Activated T-cell treated with anti-CD3 and anti-CD28 coated beads, Interleukin-2, amount 50 U/mL, for 24 hours (primary cell): Measurements from ENCODE around the gene FAM120AOS.
"Not testable (repeated sequence)": the region's sequence is repeated elsewhere in the genome, so short reads cannot be mapped to it uniquely, and the experiment has no call there.

Source experiments
- DNase-seq: peaks from one replicate; pipeline ENCODE4 v3.0.0-alpha.2; 2020
- H3K27ac Mint-ChIP-seq: 2 replicates; pipeline ENCODE4 v1.8.0; 2020; ENCODE audit warnings: mild to moderate bottlenecking, mixed read lengths
- H3K27me3 Mint-ChIP-seq: 2 replicates; pipeline ENCODE4 v1.8.0; 2020; ENCODE audit warnings: mixed read lengths
- H3K36me3 Mint-ChIP-seq: 2 replicates; pipeline ENCODE4 v1.8.0; 2020; ENCODE audit warnings: low read depth, mixed read lengths
- H3K4me1 Mint-ChIP-seq: 2 replicates; pipeline ENCODE4 v1.8.0; 2020; ENCODE audit warnings: low read depth, mixed read lengths
- H3K4me3 Mint-ChIP-seq: 2 replicates; pipeline ENCODE4 v1.8.0; 2020; ENCODE audit warnings: mild to moderate bottlenecking, moderate library complexity, mixed read lengths
- H3K9me3 Mint-ChIP-seq: 2 replicates; pipeline ENCODE4 v1.8.0; 2020; ENCODE audit warnings: mixed read lengths

FAM120AOS gene

DNA sequence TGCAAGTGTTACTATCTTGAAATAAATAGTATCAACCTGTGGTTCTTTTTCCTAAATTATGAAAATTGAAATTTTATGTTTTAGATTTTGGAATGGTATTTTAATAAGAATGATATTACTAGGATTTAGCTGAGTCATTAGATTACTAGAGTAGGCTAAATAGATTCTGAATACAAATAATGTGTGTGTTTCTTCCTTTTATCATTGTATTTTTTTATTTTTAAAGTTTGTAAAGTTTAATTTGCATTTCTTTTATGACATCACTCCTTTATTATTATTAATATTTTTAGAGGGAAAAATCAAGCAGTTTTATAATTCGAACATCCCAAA lies 8.0 kb upstream of the FAM120AOS start:
- Mint-ChIP-seq H3K27me3 (no peaks in the 10 kb centered on the region), H3K27ac (no peak overlapping the region), H3K4me3 (no peak overlapping the region), H3K36me3 (peaks cover 62% of the 10 kb centered on the region), H3K9me3 (no peaks in the 10 kb centered on the region), H3K4me1 (peaks cover 84% of the 10 kb centered on the region)
- no peak for DNase-seq

DNA sequence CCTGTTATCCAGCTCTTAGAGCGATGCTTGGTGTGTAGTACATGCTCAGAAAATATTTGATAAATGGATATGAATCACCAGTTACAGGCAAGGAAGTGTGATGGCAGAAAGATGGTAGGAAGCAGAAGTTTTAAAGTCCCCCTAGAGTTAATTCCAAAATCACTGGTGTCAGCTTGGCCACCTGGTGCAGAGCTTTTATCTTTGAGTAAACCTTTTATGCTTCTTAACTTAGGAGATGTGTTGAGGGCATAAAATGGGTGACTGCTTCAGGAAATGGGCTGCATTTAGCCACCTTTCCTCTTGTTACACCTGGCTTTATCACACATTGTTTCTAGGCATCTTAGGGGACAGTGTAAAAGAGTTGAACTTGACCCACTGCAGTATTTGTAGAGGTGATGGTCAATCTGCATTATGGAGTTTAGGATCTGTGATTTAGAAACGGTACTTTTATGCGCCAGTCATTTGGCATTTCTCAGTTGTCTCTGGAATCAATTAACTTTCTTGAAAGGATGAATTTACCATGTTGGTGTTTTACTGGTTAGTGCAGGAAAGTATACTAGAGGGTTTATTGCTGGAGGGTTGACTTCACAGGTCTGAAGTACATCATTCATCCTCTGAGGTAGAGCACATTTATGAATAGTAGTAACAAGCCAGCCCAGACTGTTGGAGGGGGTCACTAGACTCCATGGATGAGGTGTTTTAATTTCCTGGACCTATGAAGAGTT lies 7.5 kb upstream of the FAM120AOS start:
- Mint-ChIP-seq H3K27me3 (no peaks in the 10 kb centered on the region), H3K27ac (peak overlapping the region; percentile 80), H3K9me3 (no peaks in the 10 kb centered on the region), H3K4me3 (no peak overlapping the region), H3K4me1 (peaks cover 84% of the 10 kb centered on the region), H3K36me3 (peaks cover 66% of the 10 kb centered on the region)
- DNase-seq, result no peak

DNA sequence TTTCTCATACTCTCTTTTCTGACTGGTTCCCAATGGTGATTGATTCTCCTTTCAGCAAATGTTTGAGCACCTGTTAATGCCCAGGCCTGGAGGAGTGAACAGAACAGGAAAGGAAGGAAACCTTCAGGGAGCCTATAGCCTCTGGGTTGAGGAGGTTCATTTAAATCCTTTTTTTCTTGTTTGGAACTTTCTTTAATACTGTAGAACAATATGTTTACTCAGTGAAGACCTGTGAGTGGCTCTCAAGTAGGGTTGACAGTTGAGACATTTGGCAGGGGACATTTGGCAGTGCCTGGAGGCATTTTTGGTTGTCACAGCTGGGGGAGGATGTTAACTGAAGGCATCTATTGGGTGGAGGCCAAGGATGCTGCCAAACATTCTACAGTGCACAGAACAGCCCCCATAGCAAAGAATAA lies 6.1 kb upstream of the FAM120AOS start:
- H3K27me3 Mint-ChIP-seq, result no peaks in the 10 kb centered on the region
- no peak overlapping the region for H3K4me3 Mint-ChIP-seq
- peak overlapping the region; percentile 30 for H3K27ac Mint-ChIP-seq
- peaks cover 67% of the 10 kb centered on the region for H3K36me3 Mint-ChIP-seq
- DNase-seq, result no peak
- peaks cover 82% of the 10 kb centered on the region for H3K4me1 Mint-ChIP-seq
- H3K9me3 Mint-ChIP-seq, result no peaks in the 10 kb centered on the region

- no peak for DNase-seq
- Mint-ChIP-seq H3K4me3 (no peak overlapping the region), H3K27ac (peak overlapping the region; percentile 26), H3K4me1 (peaks cover 81% of the 10 kb centered on the region), H3K9me3 (no peaks in the 10 kb centered on the region), H3K27me3 (no peaks in the 10 kb centered on the region), H3K36me3 (peaks cover 73% of the 10 kb centered on the region)
These were observed 5.3 kb upstream of the FAM120AOS start for GRCh38 chr9:93458712-93459111.

DNA sequence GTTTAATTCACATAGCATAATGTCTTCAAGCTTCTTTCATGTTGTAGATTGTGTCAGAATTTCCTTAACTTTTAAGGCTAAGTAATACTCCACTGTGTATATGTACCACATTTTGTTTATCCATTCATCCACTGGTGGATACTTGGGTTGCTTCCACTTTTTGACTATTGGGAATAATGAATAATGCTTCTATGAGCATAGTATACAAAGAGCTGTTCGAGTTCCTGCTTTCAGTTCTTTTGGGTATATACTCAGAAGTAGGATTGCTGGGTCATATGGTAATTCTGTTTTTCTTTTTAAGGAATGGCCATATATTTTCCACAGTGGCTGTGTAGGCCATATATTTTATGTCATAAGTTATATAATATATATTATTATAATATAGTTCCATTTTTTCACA lies 3.6 kb upstream of the FAM120AOS start:
- DNase-seq, result no peak
- H3K9me3 Mint-ChIP-seq, result no peaks in the 10 kb centered on the region
- H3K4me3 Mint-ChIP-seq, result no peak overlapping the region
- no peaks in the 10 kb centered on the region for H3K27me3 Mint-ChIP-seq
- peak overlapping the region; percentile 86 for H3K27ac Mint-ChIP-seq
- peaks cover 83% of the 10 kb centered on the region for H3K36me3 Mint-ChIP-seq
- peaks cover 66% of the 10 kb centered on the region for H3K4me1 Mint-ChIP-seq

DNA sequence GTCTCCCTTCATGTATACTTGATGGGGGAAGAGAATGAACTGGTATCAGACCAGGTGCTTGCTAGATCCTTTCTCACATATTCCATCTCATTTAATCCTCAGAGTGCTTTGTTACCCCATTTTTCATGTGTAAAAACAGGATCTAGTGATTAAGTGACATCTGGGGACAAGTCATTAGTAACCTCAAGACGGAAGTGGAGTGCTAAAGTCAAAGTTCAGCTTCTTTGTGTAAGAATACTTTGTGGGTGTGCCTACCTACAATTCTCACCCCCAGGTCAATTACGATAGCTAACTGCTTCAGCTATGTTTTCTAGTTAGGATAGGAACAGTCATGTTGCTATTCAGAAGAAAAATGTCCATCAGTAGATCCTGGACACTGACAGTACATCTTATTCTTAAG lies 3.1 kb upstream of the FAM120AOS start:
- Mint-ChIP-seq H3K27me3 (no peaks in the 10 kb centered on the region), H3K27ac (peak overlapping the region; percentile 86), H3K36me3 (peaks cover 81% of the 10 kb centered on the region), H3K9me3 (no peaks in the 10 kb centered on the region), H3K4me3 (peak overlapping the region; percentile 7), H3K4me1 (peaks cover 64% of the 10 kb centered on the region)
- no peak for DNase-seq

GRCh38 chr9:93456022-93456421 lies 2.6 kb upstream of the FAM120AOS start:
- H3K27me3 Mint-ChIP-seq, result no peaks in the 10 kb centered on the region
- peaks cover 80% of the 10 kb centered on the region for H3K36me3 Mint-ChIP-seq
- H3K4me3 Mint-ChIP-seq, result peak overlapping the region; percentile 7
- no peak for DNase-seq
- H3K4me1 Mint-ChIP-seq, result peaks cover 61% of the 10 kb centered on the region
- H3K27ac Mint-ChIP-seq, result peak overlapping the region; percentile 86
- H3K9me3 Mint-ChIP-seq, result no peaks in the 10 kb centered on the region

DNA sequence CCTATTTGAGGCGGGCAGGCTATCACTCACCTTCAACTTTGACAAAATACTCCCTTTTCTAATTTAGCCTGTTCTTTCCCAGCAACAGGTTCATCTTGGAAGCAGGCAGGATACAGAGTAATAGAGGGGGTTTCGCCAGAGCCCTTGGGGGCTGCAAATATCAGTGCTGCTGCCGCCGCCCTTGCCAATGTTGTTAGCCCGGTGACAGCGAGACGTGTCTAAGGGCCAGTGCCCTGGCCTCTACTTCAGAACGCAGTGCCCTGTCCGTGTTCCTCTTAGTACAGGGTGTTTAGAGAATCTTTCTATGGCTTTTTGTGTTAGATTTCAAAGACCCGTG lies 703 bp downstream of the FAM120AOS start:
- H3K9me3 Mint-ChIP-seq, result no peaks in the 10 kb centered on the region
- H3K36me3 Mint-ChIP-seq, result peaks cover 78% of the 10 kb centered on the region
- no peaks in the 10 kb centered on the region for H3K27me3 Mint-ChIP-seq
- H3K4me3 Mint-ChIP-seq, result peak overlapping the region; percentile 86
- H3K4me1 Mint-ChIP-seq, result peaks cover 47% of the 10 kb centered on the region
- no peak for DNase-seq
- peak overlapping the region; percentile 92 for H3K27ac Mint-ChIP-seq

GRCh38 chr9:93451849-93452709 lies 1.3 kb downstream of the FAM120AOS start:
- Mint-ChIP-seq H3K4me3 (peak overlapping the region; percentile 86), H3K27me3 (no peaks in the 10 kb centered on the region), H3K9me3 (no peaks in the 10 kb centered on the region), H3K27ac (peak overlapping the region; percentile 98), H3K36me3 (peaks cover 80% of the 10 kb centered on the region), H3K4me1 (peaks cover 48% of the 10 kb centered on the region)
- peak; percentile 79 for DNase-seq

GRCh38 chr9:93450945-93451815 lies 2.2 kb downstream of the FAM120AOS start, which contains the start of gene FAM120A:
TSS of gene FAM120A (plus strand) at chr9:93451685. CDS start at chr9:93451916, 231 bp downstream.
- peaks cover 39% of the 10 kb centered on the region for H3K4me1 Mint-ChIP-seq
- H3K9me3 Mint-ChIP-seq, result no peaks in the 10 kb centered on the region
- H3K27me3 Mint-ChIP-seq, result no peaks in the 10 kb centered on the region
- peak; percentile 80 for DNase-seq
- H3K27ac Mint-ChIP-seq, result peak within 1 kb of the TSS; percentile 98
- peak within 1 kb of the TSS; percentile 90 for H3K4me3 Mint-ChIP-seq
- peaks cover 80% of the 10 kb centered on the region for H3K36me3 Mint-ChIP-seq

GRCh38 chr9:93447655-93448054 lies 5.7 kb downstream of the FAM120AOS start:
- peaks cover 19% of the 10 kb centered on the region for H3K4me1 Mint-ChIP-seq
- no peaks in the 10 kb centered on the region for H3K9me3 Mint-ChIP-seq
- H3K27me3 Mint-ChIP-seq, result no peaks in the 10 kb centered on the region
- DNase-seq, result no peak
- no peak overlapping the region for H3K4me3 Mint-ChIP-seq
- peak overlapping the region; percentile 67 for H3K27ac Mint-ChIP-seq
- H3K36me3 Mint-ChIP-seq, result peaks cover 69% of the 10 kb centered on the region

DNA sequence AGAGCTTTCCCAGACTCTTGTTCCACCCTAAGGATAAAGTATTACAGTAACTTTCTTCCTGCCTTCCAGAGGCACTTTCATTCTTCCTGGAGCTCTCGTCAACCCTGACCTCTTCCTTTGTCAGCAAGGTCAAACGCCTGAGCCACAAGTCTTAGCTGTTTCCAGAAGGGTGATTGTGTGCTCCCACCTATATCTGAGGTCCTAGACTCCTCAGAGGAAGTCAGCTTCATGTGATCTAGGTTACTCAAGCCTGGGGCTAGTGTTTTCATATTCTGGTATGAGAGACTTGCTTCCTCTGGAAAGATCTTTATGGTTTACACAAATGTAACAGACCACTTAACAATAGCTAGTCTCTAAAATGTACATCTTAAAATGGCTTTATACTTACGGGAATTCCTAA lies 7.3 kb downstream of the FAM120AOS start:
- H3K27ac Mint-ChIP-seq, result peak overlapping the region; percentile 48
- no peak overlapping the region for H3K4me3 Mint-ChIP-seq
- H3K36me3 Mint-ChIP-seq, result peaks cover 63% of the 10 kb centered on the region
- no peaks in the 10 kb centered on the region for H3K27me3 Mint-ChIP-seq
- no peak for DNase-seq
- H3K9me3 Mint-ChIP-seq, result no peaks in the 10 kb centered on the region
- H3K4me1 Mint-ChIP-seq, result peaks cover 19% of the 10 kb centered on the region

- Mint-ChIP-seq H3K36me3 (peaks cover 20% of the 10 kb centered on the region), H3K9me3 (no peaks in the 10 kb centered on the region), H3K27ac (no peak overlapping the region), H3K4me1 (no peaks in the 10 kb centered on the region), H3K4me3 (no peak overlapping the region), H3K27me3 (no peaks in the 10 kb centered on the region)
- DNase-seq, result no peak
These were observed 12.3 kb downstream of the FAM120AOS start for GRCh38 chr9:93440896-93441580.

GRCh38 chr9:93439301-93439700 lies 14.1 kb downstream of the FAM120AOS start:
- H3K36me3 Mint-ChIP-seq, DNase-seq, H3K4me3 Mint-ChIP-seq, H3K27ac Mint-ChIP-seq, H3K4me1 Mint-ChIP-seq, H3K9me3 Mint-ChIP-seq, H3K27me3 Mint-ChIP-seq: not testable (repeated sequence)
